HG03432 (cell line): ENCODE results near the gene FRAS1.
"Not testable (repeated sequence)": the region's sequence is repeated elsewhere in the genome, so short reads cannot be mapped to it uniquely, and the experiment has no call there.

Source experiments
- ATAC-seq: cut with Tn5 transposase; IDR thresholded peaks from one replicate; pipeline ENCODE4 v1.9.1; 2021; ENCODE audit warnings: mild to moderate bottlenecking, moderate library complexity; ENCODE audit not compliant: unreplicated experiment

FRAS1 gene

DNA sequence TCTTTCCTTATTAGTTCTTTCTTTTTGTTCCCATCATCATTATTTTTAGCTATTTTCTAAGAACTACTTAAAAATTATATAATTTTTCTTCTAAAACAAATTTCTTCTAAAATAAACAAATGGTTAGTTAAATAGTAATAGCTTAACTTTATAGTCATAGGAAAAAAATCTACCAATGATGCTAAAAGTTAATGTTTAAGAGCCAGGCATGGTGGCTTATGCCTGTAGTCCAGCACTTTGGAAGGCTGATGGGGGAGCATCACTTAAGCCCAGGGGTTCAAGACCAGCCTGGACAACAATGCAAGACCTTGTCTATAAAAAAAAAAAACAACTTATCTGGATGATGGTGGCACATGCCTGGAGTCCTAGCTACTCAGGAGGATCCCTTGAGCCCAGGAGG, 367.3 kb downstream of the FRAS1 start:
- no peak for ATAC-seq

DNA sequence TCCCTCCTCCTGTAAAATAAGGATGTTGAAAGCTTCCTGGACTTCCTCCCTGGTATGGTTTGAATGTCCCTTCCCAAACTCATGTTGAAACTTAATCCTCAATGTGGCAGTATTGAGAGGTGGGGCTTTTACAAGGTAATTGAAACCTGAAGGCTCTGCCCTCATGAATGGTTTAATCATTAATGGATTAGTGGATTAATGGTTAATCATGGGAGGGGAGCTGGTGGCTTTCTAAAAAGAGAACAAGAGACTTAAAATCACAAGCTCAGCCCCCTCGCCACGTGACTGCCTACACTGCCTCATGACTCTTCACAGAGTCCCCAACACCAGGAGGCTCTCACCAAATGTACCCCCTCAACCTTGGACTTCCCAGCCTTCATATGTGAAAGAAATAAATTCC, 369.8 kb downstream of the FRAS1 start:
- no peak for ATAC-seq

DNA sequence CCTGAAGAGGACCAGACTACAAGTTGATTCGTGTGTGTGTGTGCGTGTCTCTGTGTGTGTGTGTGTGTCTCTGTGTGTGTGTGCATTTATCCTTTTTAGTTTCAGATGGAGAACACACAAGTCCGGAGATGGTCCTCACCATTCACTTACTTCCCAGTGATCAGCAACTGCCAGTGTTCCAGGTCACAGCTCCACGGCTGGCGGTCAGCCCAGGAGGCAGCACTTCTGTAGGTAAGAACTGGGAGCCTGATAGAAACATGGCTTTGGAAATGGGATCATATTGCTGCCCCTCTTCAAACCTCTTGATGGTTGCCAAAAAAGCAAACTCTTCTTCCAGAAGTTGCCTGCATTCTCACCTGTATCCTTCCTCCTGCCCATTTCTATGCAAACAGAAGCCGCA, 371.9 kb downstream of the FRAS1 start:
- ATAC-seq = no peak

DNA sequence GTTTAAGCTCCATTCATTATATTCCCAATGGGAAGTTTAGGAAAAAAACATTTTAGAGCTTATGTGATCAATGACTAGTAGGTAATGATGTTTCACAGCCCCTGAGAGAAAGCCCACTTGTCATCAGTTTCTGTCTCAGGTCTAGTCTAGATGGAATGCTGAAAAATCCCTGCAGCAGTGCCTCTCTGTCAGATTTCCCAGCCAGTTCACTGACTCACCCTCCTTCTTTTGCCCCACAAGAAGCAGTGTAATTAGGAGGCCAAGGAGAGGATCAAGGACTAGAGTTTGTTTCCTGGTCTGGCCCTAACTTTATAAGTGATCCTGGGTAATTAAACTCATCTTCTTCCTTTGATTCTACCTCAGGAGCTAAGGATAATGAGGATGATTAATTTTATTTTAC, 375.8 kb downstream of the FRAS1 start:
- ATAC-seq = no peak

DNA sequence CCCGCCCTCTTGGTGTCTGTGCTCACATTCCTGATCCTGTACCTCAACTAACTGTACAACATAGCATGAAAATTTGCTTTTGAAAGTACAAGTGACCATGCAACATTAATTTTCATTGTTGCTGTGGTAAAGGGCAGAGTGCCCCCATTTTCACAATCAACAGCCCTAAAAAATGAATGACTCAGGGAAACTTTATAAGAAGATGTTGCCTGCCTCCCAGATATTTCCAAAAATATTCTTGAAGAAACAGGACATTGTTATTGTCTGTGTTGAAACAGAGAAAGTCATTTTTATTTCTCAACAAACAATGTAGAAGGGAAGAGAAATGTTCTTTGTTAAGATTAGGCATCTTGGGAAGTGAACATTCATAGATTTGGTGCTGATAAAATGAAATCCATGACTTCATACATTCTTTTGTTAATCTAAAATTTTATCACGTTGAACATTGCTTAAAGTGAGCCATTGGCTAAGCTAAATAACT, 380.5 kb downstream of the FRAS1 start:
- no peak for ATAC-seq

DNA sequence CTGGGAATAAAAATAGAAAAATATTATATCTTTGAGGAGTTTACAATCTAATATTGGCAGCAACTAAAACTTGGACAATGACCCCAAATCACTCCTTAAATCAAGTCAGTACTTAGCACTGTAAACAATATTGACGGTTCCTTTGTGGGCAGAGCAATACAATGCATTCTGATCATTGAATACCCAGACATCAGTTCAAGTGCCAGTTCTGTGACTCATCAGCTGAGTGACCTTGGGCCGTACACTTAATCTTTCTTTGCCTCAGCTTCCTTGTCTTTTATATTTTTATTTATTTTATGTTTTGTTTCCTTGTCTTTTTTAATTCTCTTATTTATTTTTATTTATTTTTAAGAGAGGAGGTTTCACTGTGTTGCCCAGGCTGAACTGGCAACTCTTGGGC, 382.2 kb downstream of the FRAS1 start:
- no peak for ATAC-seq

DNA sequence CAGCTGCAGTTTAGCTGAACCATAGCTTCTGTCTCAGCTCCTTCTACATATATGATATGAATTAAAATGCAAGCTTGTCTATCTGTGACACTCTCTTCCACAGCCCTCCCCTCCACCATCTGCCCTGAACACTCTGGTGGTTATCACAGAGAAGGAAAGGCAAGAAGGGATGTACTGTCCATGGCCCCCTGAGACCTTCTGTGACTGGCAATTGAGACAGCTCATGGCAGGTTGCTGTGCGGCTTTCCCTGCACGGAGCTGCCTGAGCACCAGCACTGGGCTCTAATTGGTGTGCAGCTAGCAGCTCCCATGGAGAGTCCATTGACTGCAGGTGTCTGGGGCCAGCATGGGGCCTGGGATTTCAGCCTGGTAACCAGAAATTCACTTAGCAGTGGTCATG, 384.6 kb downstream of the FRAS1 start:
- ATAC-seq = no peak

DNA sequence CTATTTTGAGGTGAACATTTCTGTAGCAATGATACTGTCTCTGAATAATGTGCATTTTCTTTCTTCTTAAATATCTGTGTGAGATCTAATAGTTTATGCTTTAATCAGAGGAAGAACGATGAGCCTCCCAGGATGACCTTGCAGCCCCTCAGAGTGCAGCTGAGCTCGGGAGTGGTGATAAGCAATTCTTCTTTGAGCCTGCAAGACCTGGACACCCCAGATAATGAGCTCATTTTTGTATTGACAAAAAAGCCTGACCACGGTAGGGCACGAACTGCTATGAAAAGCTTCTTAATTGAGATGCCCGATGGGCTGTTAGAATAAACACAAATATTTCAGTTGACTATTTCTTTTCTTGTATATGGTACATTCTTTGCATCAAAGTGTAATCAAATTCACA, 389.5 kb downstream of the FRAS1 start:
- no peak for ATAC-seq

DNA sequence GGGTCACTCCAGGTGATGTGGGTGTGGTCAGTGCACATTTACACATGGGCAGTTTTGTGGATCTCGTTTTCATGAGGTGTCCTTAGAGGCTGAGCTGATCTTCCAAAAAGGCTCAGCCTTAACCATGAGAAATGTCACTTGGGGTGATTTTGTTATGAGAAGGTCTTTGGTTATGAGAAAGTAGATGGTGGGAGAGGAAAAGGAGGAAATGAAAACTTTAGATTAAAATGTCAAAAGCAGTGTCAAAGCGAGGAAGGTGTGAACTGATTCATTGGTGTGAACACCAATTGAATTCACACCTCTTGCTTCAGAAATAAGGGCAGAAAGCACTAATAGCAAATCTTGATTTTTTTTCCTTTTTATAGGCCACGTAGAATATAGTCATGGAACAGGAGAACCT, 394.3 kb downstream of the FRAS1 start:
- ATAC-seq = no peak

DNA sequence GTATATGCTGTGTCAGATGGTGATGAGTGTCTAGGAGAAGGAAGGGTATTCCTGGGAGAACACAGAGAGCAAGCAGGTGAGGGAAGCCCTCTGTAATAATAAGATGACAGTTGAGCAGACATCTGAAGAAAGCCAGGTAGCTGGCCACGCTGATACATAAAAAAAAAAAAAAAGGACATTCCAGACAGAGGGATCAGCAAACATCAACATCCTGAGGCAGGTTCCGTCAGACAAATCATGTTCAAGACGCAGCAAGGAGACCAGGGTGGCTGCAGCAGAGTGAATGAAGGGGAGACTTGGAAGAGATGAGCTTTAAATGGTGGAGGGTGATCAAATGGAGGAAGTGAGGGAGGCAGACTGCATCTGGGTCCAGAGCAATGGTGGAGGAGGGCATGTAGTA, 396.9 kb downstream of the FRAS1 start:
- ATAC-seq = no peak

DNA sequence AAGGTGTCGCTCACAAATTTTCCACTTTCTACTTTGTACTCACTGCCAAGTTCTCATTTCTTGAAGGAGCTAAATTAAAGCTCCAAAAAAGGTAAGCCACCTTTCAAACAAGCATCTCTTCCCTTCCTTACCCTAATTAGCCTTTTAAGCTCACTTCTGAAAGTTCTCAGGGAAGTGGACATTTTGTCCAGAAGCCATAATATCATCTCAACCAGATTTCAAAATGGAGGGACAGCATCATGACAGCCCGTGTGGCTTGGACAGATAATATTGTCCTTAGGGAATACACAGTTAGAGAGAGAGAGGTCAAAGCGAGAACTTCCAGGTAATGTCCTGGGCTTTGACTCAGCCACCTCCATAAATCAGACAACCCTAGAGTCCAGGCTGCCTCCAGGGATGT, 400.6 kb downstream of the FRAS1 start:
- ATAC-seq = no peak

DNA sequence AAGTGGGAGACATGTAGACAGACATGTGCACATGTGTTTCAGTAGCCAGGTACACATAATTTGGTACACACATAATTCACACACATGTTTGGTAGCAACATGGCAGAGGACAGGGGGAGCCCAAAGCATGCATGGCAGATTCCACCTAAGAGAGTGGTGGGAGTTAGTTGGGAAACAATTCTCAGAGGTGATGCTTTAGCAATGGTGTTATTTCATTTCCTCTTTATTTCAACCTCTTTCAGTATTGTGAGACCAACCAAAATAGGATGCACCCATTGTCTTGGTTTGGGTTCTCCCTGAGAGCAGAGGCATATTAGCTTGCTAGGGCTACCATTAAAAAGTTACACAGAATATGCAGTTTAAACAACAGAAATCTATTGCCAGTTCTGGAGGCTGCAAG, 402.2 kb downstream of the FRAS1 start:
- ATAC-seq = no peak

DNA sequence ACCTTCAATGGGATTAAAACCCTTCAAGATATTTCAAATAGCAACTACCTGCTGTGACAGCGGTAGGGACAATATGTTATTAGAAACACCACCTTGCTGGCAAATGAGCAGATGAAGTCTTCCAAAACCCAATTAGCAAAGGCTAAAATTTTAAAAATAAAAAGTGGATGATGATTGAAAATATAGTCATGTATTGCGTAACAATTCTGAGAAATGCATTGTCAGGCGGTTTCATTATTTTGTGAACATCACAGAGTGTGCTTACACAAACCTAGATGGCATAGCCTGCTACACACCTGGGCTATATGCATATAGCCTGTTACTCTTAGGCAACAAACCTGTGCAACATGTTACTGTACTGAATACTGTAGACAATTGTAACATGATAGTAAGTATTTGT, 403.2 kb downstream of the FRAS1 start:
- no peak for ATAC-seq

DNA sequence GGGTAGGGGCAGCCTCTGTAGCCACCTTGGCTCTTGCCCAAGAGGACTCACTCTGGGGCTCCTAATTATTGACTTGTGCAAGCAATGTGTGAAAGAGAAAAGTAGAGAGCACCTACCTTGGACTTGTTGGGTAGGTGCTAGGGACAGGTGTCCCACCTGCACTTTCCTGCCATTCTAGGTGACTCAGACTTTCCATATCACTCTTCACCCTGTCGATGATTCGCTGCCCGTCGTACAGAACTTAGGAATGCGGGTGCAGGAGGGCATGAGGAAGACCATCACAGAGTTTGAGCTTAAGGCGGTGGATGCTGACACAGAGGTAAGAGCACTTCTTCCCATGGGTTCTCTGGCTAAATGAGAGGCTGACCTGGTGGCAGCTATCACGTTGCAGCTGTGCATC, 407.1 kb downstream of the FRAS1 start:
- ATAC-seq = no peak

DNA sequence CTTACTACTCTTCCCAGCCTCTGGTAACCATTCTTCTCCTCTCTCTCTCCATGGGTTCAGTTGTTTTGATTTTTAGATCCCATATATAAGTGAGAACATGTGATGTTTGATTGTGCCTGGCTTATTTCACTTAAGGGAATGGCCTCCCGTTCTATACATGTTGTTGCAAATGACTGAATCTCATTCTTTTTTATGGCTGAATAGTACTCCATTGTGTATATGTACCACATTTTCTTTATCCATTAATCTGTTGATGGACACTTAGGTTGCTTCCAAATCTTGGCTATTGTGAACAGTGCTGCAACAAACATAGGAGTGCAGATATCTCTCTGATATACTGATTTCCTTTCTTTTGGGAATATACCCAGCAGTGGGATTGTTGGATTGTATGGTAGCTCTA, 410.1 kb downstream of the FRAS1 start:
- ATAC-seq = not testable (repeated sequence)

DNA sequence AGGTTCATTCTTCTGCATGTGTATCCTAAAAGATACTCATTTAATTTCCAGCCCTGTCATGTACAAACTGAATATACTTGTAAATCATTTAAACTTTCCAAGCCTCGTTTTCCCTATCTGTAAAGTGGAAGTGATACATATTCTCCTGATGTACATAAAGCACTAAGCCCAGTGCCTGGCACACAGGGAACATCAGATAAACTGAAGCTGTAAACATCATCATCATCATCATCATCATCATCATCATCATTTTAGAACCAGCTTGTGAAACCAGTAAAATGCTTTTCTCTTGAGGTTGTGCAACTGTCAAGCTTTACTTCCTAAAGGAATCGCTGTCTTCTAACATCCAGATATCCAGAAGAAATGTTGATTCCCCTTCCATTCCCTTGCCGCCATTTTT, 411.1 kb downstream of the FRAS1 start:
- ATAC-seq = no peak

DNA sequence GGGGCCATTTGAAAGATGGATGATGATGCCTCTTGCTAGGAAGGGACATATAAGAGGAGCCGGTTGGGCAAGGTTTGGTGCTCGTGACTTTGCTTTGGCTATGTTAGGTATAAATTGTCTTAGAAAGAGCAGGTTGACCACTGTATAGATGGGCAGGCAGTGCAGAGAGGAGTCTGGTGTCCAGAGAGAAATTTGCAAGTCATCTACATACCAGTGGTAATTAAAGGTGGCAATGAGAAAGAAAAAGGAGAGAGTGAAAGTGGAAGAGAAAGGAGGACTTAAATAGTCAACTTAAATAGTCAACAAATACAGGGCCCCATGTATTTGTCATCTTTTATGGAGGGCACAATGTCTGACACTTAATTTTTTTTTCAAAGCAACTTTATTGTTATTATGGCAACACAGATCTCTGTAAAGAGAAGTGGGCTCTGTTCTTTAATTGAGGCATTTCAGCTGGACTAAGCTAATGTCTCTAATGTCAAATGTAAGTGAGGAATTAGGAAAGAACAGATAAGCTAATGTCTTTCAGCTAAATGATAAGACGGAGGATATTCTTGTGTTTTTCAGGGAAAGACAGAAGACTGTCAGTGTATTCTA, 419.1 kb downstream of the FRAS1 start:
- no peak for ATAC-seq

DNA sequence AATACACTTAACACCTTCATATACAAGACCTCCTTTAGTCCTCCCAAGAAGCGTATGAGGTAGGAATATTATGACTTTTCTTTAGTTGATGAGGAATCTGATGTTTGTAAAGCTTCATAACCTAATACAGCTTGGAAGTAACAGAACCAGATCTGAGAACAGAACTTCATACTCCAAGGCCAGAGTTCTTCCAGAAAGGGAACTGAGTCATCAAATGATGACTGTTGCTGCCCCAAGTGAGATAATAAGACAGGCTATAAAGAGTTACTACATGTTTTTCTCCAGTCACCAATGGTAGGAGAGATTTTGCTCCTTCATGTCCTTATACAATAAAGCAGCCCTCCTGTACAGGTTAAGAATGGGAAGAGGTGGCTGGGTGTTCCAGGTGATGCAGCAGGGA, 420.2 kb downstream of the FRAS1 start:
- ATAC-seq = no peak

DNA sequence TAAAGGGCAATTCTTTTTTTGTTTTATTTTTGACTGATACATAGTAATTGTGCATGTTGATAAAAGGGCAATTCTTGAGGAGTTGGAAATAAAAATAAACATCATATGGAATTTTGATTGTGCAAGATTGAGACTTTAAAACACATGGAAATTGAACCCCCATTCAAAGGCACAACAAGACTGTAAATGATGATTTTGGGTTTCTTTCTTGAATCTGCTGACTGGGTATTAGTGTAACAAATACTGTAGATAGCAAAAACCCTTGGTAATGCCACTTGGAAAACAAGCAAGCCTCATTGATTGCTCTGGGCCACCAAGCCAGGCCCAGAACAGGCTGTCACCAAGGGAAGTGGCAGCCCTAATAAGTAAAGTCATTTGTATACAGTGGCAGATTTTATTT, 421.4 kb downstream of the FRAS1 start:
- ATAC-seq = no peak

DNA sequence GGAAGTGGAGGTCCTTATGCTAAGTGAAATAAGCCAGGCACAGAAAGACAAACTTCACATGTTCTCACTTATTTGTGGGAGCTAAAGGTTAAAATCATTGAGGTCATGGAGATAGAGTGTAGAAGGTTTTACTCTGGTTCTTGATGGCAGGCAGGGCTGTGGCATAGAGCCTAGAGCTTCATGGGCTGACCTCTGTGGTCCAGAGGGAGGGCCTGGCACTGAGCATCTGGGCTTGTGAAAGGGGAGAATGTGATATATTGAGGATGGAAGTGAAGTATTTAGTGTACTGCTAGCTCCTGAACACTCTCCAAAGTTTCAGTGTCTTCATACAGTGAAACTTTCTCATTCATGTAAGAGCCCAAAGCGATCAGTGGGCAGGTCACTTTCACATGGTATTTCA, 423.2 kb downstream of the FRAS1 start:
- no peak for ATAC-seq

DNA sequence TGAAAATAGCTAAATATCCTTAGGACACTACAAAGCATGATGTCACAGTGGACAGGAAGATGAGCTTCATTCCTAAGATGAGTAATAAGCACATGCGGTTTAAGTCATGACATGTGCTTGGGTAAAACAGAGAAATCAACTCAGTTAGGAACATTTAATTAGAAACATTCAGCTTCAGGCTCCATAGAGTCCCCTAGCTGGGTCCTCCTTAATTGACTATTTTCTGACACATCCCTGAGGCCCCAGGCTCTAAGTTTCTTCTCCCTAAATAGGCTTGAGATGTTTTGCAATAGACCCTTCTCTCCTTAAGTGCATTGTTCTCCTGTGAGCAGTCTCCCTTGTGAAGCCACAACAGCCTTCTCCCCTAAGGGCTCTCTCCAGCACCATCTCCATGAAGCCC, 424.1 kb downstream of the FRAS1 start:
- ATAC-seq = no peak

DNA sequence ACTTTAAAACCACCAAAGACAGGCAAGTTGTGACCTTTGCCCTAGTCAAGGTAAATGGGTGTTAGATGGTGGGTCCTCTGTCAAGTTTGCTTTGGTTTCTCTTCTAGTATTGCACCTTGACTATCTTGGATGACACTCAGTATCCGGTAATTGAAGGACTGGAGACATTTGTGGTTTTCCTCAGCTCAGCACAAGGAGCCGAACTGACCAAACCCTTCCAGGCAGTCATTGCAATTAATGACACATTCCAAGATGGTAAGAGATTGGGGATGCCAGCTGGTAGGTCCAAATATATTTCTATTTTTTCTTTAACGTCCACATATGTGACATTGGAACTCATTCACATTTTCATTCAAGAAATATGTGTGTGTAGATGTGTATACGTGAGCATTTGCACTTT, 425.2 kb downstream of the FRAS1 start:
- ATAC-seq = no peak

DNA sequence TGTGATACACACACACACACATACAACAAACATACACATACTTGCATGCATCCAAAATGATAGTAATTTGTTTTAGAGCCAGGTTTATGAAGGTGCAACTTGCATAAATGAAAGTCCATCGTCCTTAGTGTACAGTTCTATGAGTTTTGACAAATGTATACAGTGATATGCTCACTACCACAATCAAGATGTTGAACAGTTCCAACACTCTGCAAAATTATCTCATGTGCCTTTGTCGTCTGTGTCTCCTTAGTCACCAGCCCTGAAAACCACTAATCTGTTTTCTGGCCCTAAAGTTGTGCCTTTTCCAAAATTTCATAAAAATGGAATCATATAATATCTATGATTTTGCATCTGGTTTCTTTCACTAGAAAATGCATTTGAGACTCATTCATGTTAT, 426.7 kb downstream of the FRAS1 start:
- no peak for ATAC-seq

DNA sequence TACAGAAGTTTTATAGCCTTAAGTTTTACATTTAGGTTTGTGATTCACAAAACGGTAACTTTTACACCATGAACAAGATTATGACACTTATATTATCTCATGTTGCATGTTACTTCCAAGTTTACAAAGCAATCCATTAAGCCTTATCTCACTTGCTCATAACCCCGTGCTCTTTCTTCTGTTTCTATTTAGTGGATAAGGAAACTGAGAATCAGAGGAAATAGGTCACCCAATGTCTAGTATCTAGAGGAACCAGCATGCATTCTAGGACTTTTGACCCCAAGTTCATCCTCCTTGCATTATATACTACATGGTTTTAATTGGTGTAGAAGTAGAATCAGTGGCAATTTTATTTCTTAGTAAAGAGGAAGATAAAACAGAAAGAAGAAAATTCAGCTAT, 427.5 kb downstream of the FRAS1 start:
- no peak for ATAC-seq
